ENCODE results near the gene CXorf51B. TPM values are rescaled to one million over a fixed set of nuclear protein-coding genes. Genes with fewer than 3 reads are reported as not detected.

The CXorf51B gene
- polyA plus RNA-seq, 3 donors = not detected

GRCh38 chrX:146854281-146854680, 44.7 kb downstream of the CXorf51B start:
- H3K27me3 ChIP-seq (ENCODE audit: control insufficient read depth in 2 of 2, insufficient read depth in 2 of 2, low read length in 2 of 2) = no peaks in the 10 kb centered on the region
- H3K4me3 Mint-ChIP-seq = no peak overlapping the region
- no peak overlapping the region for H2AFZ ChIP-seq (ENCODE audit: insufficient read depth, low read depth, low read length, poor library complexity, severe bottlenecking)
- H3K4me3 ChIP-seq (replicated peaks in 1 of 3; ENCODE audit: low read depth in 2 of 3, low read length in 3 of 3) = no peak overlapping the region
- intact Hi-C loops (cut with micrococcal nuclease) = no loop called here
- H3K79me2 ChIP-seq (ENCODE audit: insufficient read depth, low read length) = no peaks in the 10 kb centered on the region
- H3K27ac Mint-ChIP-seq = no peak overlapping the region
- no peaks in the 10 kb centered on the region for H3K4me1 ChIP-seq (ENCODE audit: control insufficient read depth in 1 of 2, insufficient read depth in 2 of 2, low read length in 2 of 2)
- no peak for DNase-seq
- peaks cover 0 to 4% (median 1%) of the 10 kb centered on the region in 7 donors for H3K9me3 Mint-ChIP-seq
- H3K9ac ChIP-seq (ENCODE audit: insufficient read depth, low read length, poor library complexity, severe bottlenecking) = no peak overlapping the region
- no peaks in the 10 kb centered on the region for H3K4me1 Mint-ChIP-seq
- H4K20me1 ChIP-seq (ENCODE audit: insufficient read depth, low read length) = no peaks in the 10 kb centered on the region
- H3K36me3 ChIP-seq (replicated peaks in 1 of 2; ENCODE audit: control insufficient read depth in 1 of 2, insufficient read depth in 2 of 2, low read length in 2 of 2) = no peaks in the 10 kb centered on the region
- no CpG with 5 or more reads among the region's 2 CpGs for WGBS (ENCODE audit: insufficient coverage)
- no peaks in the 10 kb centered on the region for H3K9me3 ChIP-seq (replicated peaks in 1 of 2; ENCODE audit: control insufficient read depth in 1 of 2, insufficient read depth in 1 of 2, low read length in 2 of 2)
- TF ChIP-seq CTCF (IDR thresholded peaks at IDR 0.05) = no peak
- H3K4me2 ChIP-seq (replicated peaks; ENCODE audit: extremely low read depth, low read length, poor library complexity, severe bottlenecking) = no peak overlapping the region
- peaks cover 0 to 2% (median 0%) of the 10 kb centered on the region in 3 donors for H3K27me3 Mint-ChIP-seq (ENCODE audit: low read depth in 3 of 3)
- H3K27ac ChIP-seq (ENCODE audit: low read depth in 1 of 2, low read length in 2 of 2) = no peak overlapping the region
- no peaks in the 10 kb centered on the region for H3K36me3 Mint-ChIP-seq

Other genes starting within 250 kb of the CXorf51B start
- not detected for gene CXorf51A, start 5.0 kb downstream of the CXorf51B start, polyA plus RNA-seq